IMR-90 (cell line): Measurements from ENCODE around the gene APC. TPM values are rescaled to one million over a fixed set of nuclear protein-coding genes. Genes with fewer than 3 reads are reported as not detected.

Source experiments
- ATAC-seq: fragments of 200-7000 bp; cut with Tn5 transposase; 2 replicates; pipeline ENCODE4 v1.9.1; 2020; ENCODE audit warnings: low read depth, mild to moderate bottlenecking, moderate library complexity
- BruUV-seq: library from RNA; stranded (reverse); fragments of 400-500 nt; replicated peaks from 2 replicates; lab custom pipeline; 2021; lab: Mats Ljungman, UMichigan
- CTCF ChIA-PET: fragments of 300-600 bp; formaldehyde crosslinking; extraction: SDS; loops from one replicate; lab custom pipeline; 2021; ENCODE audit warnings: antibody characterized with exemption; lab: Yijun Ruan, JAX
- POLR2A ChIA-PET: fragments of 300-600 bp; sonication (Branson Sonifier 250); formaldehyde crosslinking; loops from one replicate; lab custom pipeline; 2022; ENCODE audit warnings: antibody characterized with exemption; ENCODE audit not compliant: unreplicated experiment; lab: Charles Lee
- DNase-seq: peaks from one replicate; pipeline ENCODE4 v3.0.0; 2013
- H2AFZ ChIP-seq: replicated peaks from 2 replicates; pipeline ENCODE3; 2013; ENCODE audit warnings: low read length, mild to moderate bottlenecking; ENCODE audit not compliant: poor library complexity
- H2AK5ac ChIP-seq: 2 replicates; pipeline ENCODE4 v1.6.1; 2013; ENCODE audit warnings: low read depth, low read length, inconsistent platforms
- H2AK9ac ChIP-seq: replicated peaks from 2 replicates; pipeline ENCODE3; 2013; ENCODE audit warnings: mild to moderate bottlenecking, low read depth, low read length, moderate library complexity; ENCODE audit not compliant: poor library complexity
- H2BK120ac ChIP-seq: 2 replicates; pipeline ENCODE4 v1.6.1; 2013; ENCODE audit warnings: low read depth, low read length, inconsistent platforms
- H2BK15ac ChIP-seq: 3 replicates; pipeline ENCODE4 v1.6.1; 2013; ENCODE audit warnings: low read depth, low read length, inconsistent platforms
- H2BK20ac ChIP-seq: 2 replicates; pipeline ENCODE4 v1.6.1; 2013; ENCODE audit warnings: low read depth, mild to moderate bottlenecking, inconsistent platforms, low read length, moderate library complexity
- H2BK5ac ChIP-seq: 2 replicates; pipeline ENCODE4 v1.6.1; 2013; ENCODE audit warnings: mild to moderate bottlenecking, low read depth, low read length, inconsistent platforms; ENCODE audit not compliant: poor library complexity, severe bottlenecking
- H3K14ac ChIP-seq: replicated peaks from 2 replicates; pipeline ENCODE4 v1.6.1; 2013; ENCODE audit warnings: low read depth, low read length, inconsistent platforms
- H3K18ac ChIP-seq: 2 replicates; pipeline ENCODE4 v1.6.1; 2013; ENCODE audit warnings: low read depth, low read length, control low read depth
- H3K23ac ChIP-seq: 2 replicates; pipeline ENCODE4 v1.6.1; 2013; ENCODE audit warnings: low read depth, low read length, inconsistent platforms
- H3K27ac ChIP-seq: 2 replicates; pipeline ENCODE4 v1.5.1; 2013; ENCODE audit warnings: mild to moderate bottlenecking, control low read depth, low read length; ENCODE audit not compliant: insufficient read depth
- H3K27me3 ChIP-seq: 2 replicates; pipeline ENCODE4 v1.6.1; 2013; ENCODE audit warnings: low read length; ENCODE audit not compliant: control insufficient read depth, insufficient read depth
- H3K36me3 ChIP-seq: 2 replicates; pipeline ENCODE4 v1.6.1; 2013; ENCODE audit warnings: low read length, mixed read lengths; ENCODE audit not compliant: control insufficient read depth, insufficient read depth
- H3K4ac ChIP-seq: 2 replicates; pipeline ENCODE4 v1.6.1; 2013; ENCODE audit warnings: low read depth, low read length, inconsistent platforms
- H3K4me1 ChIP-seq: 2 replicates; pipeline ENCODE4 v1.6.1; 2013; ENCODE audit warnings: low read length, mixed read lengths; ENCODE audit not compliant: control insufficient read depth, insufficient read depth
- H3K4me2 ChIP-seq: 2 replicates; pipeline ENCODE4 v1.6.1; 2013; ENCODE audit warnings: low read depth, mild to moderate bottlenecking, control low read depth, low read length, moderate library complexity
- H3K4me3 ChIP-seq: 2 replicates; pipeline ENCODE4 v1.5.1; 2013; ENCODE audit warnings: low read depth, mild to moderate bottlenecking, control low read depth, low read length, moderate library complexity; ENCODE audit not compliant: insufficient read depth
- H3K56ac ChIP-seq: 2 replicates; pipeline ENCODE4 v1.6.1; 2013; ENCODE audit warnings: low read length, inconsistent platforms; ENCODE audit not compliant: insufficient read depth; ENCODE audit errors: extremely low read depth
- H3K79me1 ChIP-seq, 2 experiments: 2 replicates each; pipeline ENCODE4 v1.6.1; 2013; ENCODE audit warnings: low read length in 2 of 2, inconsistent platforms in 1 of 2, low read depth in 1 of 2
- H3K9ac ChIP-seq: 2 replicates; pipeline ENCODE4 v1.6.1; 2013; ENCODE audit warnings: low read depth, low read length, control low read depth
- H3K9me1 ChIP-seq: 2 replicates; pipeline ENCODE4 v1.6.1; 2013; ENCODE audit warnings: low read length, inconsistent platforms; ENCODE audit not compliant: insufficient read depth
- H3K9me3 ChIP-seq: 2 replicates; pipeline ENCODE4 v1.6.1; 2013; ENCODE audit warnings: low read length; ENCODE audit not compliant: control insufficient read depth, insufficient read depth
- H4K20me1 ChIP-seq: 2 replicates; pipeline ENCODE4 v1.6.1; 2013; ENCODE audit warnings: low read length, inconsistent platforms; ENCODE audit not compliant: insufficient read depth
- H4K5ac ChIP-seq: 2 replicates; pipeline ENCODE4 v1.6.1; 2013; ENCODE audit warnings: mild to moderate bottlenecking, low read depth, low read length, control low read depth
- H4K8ac ChIP-seq, 2 experiments: 2 replicates each; pipeline ENCODE4 v1.6.1; 2013; ENCODE audit warnings: low read depth in 2 of 2, low read length in 2 of 2, control low read depth in 1 of 2, inconsistent platforms in 1 of 2
- H4K91ac ChIP-seq: 2 replicates; pipeline ENCODE4 v1.6.1; 2013; ENCODE audit warnings: low read depth, low read length, inconsistent platforms; ENCODE audit not compliant: insufficient read depth
- CEBPB ChIP-seq: IDR thresholded peaks from 2 replicates; pipeline ENCODE4 v1.6.1; 2012; ENCODE audit warnings: low read depth, low read length, improper control_type of control experiment
- CHD1 ChIP-seq: IDR thresholded peaks from 2 replicates; pipeline ENCODE4 v1.6.1; 2012; ENCODE audit warnings: low read depth, low read length, improper control_type of control experiment
- CTCF ChIP-seq: conservative IDR thresholded peaks from 2 replicates; pipeline ENCODE4 v1.5.1; 2012; ENCODE audit warnings: mild to moderate bottlenecking, low read depth, low read length, improper control_type of control experiment
- FOS ChIP-seq: fragments of 150-350 bp; IDR thresholded peaks from 2 replicates; pipeline ENCODE4 v1.6.1; 2016; ENCODE audit warnings: low read depth, low read length
- RAD21 ChIP-seq: IDR thresholded peaks from 2 replicates; pipeline ENCODE4 v1.6.1; 2012; ENCODE audit warnings: low read length, improper control_type of control experiment
- RCOR1 ChIP-seq: IDR thresholded peaks from 2 replicates; pipeline ENCODE4 v1.6.1; 2012; ENCODE audit warnings: mild to moderate bottlenecking, low read length, improper control_type of control experiment; ENCODE audit not compliant: insufficient replicate concordance
- WGBS, 2 experiments: methylation state at CpG; one replicate each; pipeline versions ENCODE4 v1.1.5 to v1.1.7; 2013; ENCODE audit warnings: missing lambda C conversion rate in 2 of 2; ENCODE audit not compliant: insufficient read length in 1 of 2; ENCODE audit errors: extremely low coverage in 2 of 2; 5-methylcytosine and 5-hydroxymethylcytosine counted together
- dilution Hi-C: fragments of 300-500 bp; cut with HindIII; formaldehyde crosslinking; loops from one replicate; pipeline ENCODE4 v1.14.3; 2018; ENCODE audit warnings: low sequenced_read_pairs; ENCODE audit not compliant: unreplicated experiment
- in situ Hi-C: fragments of 300-500 bp; cut with MboI; formaldehyde crosslinking; loops from 3 replicates; pipeline ENCODE4 v1.14.3; 2019; ENCODE audit warnings: low sequenced_read_pairs, inconsistent platforms, mixed read lengths
- intact Hi-C: fragments of 100-400 bp; cut with micrococcal nuclease; formaldehyde crosslinking; loops from 2 replicates; pipeline ENCODE4 v1.10.0; 2022
- polyA plus RNA-seq, 3 experiments: library from polyadenylated mRNA; depleted of rRNA; stranded (reverse); fragments of >200 nt; gene quantifications; 2 replicates each; pipeline ENCODE4 v1.2.3, GENCODE V29; 2012; ENCODE audit warnings: low replicate concordance in 1 of 3
- total RNA-seq: library from RNA; depleted of rRNA; stranded (reverse); fragments of >200 nt; gene quantifications from 2 replicates; pipeline ENCODE4 v1.2.3, GENCODE V29; 2012

Gene APC
- total and polyA plus RNA-seq, 2 of the 4 experiments (the other 2 are of a cell fraction): 7.3 to 58.4 TPM

GRCh38 chr5:112776301-112776856 lies 38.7 kb downstream of the APC start:
- Histone ChIP-seq H2BK20ac (no peak overlapping the region), H2AFZ (no peak overlapping the region), H2BK5ac (peak overlapping the region; percentile 75), H3K4ac (no peak overlapping the region), H3K56ac (no peak overlapping the region), H4K20me1 (no peaks in the 10 kb centered on the region), H3K23ac (no peak overlapping the region), H4K91ac (no peak overlapping the region), H3K79me1 (peaks cover 5 to 12% of the 10 kb centered on the region in 2 experiments; a peak in 3 of 4 replicates), H3K4me2 (no peak overlapping the region), H2AK5ac (no peak overlapping the region), H4K8ac (0 out of 4 replicates have a peak overlapping the region, but pooled peaks of 1 of the 2 experiments have one; percentile 22), H3K27ac (peak overlapping the region; percentile 45; the same call in 1 of the 2 replicates), H2AK9ac (no peak overlapping the region), H3K4me1 (peaks cover 5% of the 10 kb centered on the region; the same call in 1 of the 2 replicates), H3K9me1 (no peaks in the 10 kb centered on the region), H3K27me3 (no peaks in the 10 kb centered on the region), H3K36me3 (peaks cover 4% of the 10 kb centered on the region; the same call in 1 of the 2 replicates), H3K4me3 (no peak overlapping the region), H3K18ac (no peak overlapping the region), H3K9ac (no peak overlapping the region), H3K9me3 (no peaks in the 10 kb centered on the region), H4K5ac (no peak overlapping the region), H2BK120ac (no peak overlapping the region), H3K14ac (no peak overlapping the region), H2BK15ac (no peak overlapping the region)
- ATAC-seq (peak; percentile 82), DNase-seq (peak; percentile 96)
- intact Hi-C loops: no loop called here
- dilution Hi-C loops: no loop called here
- TF ChIP-seq RAD21 (no peak), CTCF (no peak), CEBPB (peak; percentile 75), FOS (peak; percentile 65), CHD1 (0 out of 2 replicates have a peak, but pooled peaks have one; percentile 37), RCOR1 (peak; percentile 99)
- POLR2A ChIA-PET: no interaction called here
- CTCF ChIA-PET: interaction anchor here (0.6 kb wide), 1 partner anchor 24 kb away, joined by 4 read pairs; no protein-coding TSS in a partner anchor
- in situ Hi-C loops: no loop called here
- WGBS, 2 experiments: no CpG with 5 or more reads among the region's 3 CpGs
- no TSS peak for BruUV-seq
